Stimulated activated CD8-positive, alpha-beta memory T cell treated with anti-CD3 and anti-CD28 coated beads, Interleukin-4, amount 100 ng/mL, for 48 hours (primary cell): Measurements from ENCODE around the gene FGFRL1.
"Not testable (repeated sequence)": the region's sequence is repeated elsewhere in the genome, so short reads cannot be mapped to it uniquely, and the experiment has no call there.

ENCODE experiments used
- DNase-seq: peaks from one replicate; pipeline ENCODE4 v3.0.0-alpha.2; 2020

FGFRL1 gene

DNA sequence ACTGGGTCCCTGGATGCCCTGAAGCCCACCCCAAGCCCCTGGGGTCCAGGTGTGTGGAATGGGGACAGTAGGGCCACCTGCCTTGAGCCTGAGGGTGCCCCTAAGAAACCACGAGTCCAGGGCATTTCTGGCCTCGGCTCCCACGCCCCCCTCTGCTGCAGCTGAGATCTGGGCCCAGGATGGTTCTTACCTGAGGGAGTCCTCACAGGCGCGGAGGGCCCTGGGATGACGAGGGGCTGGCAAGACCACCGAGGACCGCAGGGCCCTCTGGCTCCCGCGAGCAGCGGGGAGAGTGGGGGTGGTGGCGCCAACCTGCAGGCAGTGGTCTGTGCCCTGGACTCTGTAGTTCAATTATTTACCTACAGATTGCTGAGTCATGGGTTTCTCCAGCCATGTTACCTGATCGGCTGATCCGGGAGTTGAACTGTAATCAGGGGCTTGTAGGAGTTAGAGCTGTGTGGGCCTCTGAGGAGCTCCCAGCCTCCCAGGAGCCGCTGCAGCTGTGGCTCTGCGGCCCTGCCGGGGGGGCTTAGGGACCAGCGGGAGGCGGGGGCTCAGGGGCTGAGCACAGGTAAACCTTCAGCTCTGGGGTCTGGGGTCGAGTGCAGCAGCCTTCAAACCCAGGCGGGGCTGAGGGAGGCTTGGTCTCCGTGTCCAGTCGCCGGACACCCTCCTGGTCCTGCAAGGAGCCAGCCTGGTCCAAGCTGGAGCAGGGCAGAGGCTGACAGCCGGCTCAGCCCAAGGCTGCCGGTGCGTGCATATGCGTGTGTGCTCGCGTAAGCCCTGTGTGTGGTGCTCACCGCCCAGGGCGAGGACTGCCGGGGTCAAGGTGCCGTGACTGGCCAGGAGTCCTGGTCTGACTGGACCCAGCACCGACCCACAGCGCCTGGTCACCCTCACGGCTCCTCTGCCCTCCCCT lies 18.1 kb upstream of the FGFRL1 start, which contains the start of gene SLC26A1:
SLC26A1 (minus strand) TSS at position 294 of the 919 bp plus-strand sequence. CDS start 1,701 bp downstream, outside the sequence.
- no peak for DNase-seq

DNA sequence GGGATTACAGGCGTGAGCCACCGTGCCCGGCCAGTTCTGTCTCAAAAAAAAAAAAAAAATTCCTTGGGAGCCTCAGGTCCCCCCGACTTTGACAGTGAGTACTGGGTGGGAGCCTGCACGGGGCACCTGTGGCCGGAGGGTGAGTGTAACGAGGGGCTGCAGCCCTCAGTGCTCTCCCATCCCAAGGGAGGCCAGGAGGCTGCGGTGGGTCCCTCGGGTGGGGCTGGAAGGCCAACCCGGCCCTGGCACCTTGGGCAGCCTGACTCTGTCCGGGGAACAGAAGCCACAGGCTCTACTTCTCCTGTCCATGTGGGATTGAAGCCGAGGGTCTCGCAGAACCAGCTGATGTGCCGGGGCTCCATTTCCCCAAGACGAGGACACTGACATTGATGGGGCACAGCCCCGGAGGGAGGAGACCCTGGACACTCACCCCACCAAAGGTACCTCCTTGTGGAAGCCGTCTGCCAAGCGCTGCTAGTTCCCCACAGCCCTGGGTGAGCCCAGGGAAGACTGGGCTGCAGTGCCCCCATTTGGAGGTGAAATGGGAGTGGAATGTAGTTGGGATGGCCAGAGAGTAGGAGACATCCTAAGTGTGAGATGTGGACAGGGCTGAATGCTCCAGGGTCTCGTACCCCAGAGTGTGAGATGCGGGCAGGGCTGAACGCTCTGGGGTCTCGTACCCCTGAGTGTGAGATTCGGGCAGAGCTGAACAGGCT lies 16.0 kb upstream of the FGFRL1 start:
- no peak for DNase-seq

DNA sequence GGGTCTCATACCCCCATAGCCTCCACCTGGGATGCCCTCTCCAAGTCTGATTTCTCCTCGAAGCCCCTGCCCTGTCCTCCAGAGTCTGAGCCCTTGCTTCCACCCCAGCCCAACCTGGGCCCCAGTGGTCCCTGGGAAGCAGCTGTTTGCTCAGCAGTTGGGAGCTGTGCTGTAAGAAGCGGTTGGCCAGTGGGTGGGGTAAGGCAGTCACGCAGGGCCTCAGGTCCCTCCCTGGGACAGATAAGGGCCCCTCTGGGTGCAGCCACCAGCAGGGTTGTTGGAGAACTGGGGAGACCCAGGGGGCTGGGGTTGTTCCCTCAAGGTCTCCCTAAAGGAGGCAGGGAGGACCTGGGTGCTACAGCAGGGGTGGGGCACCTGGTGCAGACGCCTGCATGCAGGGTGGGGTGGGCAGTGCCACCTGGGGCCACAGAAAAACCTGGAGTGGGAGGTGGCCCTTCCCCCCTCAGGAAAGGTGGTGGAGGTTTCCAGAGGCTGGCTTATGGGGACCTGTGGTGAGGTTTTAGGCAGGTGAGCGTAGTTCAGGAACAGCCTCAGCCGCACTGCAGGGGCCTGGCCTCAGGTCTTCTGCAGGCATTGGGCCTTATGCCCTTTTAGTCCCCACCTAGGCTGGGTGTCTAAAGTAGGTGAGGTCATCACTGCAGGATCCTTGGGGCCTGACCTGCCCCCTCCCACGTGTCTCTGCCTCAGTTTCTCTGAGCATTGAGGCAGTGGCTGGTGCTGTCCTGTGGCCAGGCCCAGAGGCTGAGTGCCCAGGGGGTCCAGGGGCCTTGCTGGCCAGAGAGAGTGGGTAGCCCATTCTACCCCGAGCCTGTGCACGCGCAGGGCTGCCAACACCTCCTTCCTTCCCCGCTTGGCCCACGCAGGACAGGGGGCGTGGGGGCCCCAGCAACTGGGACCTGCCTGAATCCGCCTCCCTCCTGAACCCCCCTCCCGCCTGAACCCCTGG lies 15.1 kb upstream of the FGFRL1 start:
- no peak for DNase-seq

DNA sequence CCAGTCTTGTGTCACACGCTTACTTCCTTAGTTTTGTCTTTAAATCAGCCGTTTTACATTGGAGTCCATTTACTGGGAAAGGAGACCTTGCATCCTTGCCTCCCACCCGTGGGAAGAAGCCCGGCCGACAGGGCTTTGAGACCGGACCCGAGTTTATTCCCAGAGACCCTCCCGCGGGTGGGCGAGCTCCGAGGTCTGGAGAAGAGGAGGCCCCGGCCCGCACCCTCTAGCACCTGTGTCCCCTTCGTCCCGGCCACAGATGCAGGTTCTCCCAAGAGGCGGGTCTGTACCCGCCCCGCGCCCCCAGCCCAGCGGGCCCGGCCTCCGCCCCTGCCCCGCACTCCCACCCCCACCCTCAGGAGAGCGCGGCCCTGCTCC lies 14.4 kb upstream of the FGFRL1 start:
- no peak for DNase-seq

DNA sequence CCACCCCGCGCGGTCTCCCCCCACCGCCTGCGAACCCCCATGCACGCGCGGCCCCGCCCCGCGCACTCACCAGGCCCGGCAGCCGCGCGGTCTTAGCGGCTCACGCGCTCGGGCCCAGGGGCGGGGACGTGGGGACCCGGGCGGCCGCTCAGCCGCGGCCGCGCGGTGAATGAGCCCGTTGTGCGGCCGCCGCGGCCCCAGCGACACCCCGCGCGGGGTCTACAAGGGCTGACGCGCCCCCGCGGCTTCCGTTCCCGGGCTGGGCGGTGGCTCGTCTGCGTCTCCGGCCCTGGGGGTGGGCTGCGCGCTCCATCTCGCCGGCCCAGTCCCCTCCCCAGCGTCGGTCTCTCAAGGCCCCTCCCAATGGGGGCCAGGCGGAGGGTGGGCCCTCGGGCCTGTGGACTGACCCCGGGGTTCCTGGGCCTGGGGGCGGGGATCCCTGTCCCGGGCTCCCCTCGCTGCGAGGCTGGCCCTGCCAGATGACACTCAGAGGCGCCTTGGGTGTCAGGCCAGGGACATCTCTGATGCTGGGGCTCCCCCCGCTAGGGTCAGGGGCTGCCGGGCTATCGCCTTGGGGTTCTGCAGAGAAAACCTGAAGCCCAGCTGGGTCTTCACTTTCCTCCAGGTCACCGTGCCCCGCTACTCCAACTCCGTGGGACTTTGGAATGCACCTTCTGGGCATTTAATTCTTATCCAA lies 13.9 kb upstream of the FGFRL1 start:
- no peak for DNase-seq

DNA sequence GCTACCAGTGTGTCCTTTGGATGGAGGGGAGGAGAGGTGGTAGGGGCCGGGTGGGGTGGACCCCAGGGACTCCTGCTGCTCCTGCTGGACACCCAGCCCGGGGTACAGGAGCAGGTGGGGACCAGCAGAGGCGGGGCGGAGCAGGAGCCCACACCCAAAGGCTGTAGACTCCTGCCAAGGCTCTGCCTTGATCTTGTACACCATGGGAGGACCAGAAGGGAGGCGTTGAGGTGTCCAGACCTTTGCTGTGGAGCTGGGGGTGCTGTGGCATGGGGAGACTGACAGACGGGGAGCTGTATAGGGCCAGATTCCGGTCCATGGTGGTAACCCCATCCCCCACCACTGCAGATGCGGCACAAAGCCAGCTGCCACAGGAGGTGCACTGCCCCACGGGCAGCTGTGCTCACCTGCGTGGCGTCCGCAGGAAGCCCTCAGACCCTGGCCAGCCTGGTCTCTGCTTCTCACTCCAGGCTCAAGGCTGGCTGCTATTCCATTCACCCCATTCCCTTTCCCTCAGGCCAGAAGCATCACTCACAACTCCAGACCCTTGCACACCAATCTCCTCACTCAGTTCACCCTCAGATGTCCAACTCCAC lies 13.2 kb upstream of the FGFRL1 start:
- DNase-seq, result no peak

DNA sequence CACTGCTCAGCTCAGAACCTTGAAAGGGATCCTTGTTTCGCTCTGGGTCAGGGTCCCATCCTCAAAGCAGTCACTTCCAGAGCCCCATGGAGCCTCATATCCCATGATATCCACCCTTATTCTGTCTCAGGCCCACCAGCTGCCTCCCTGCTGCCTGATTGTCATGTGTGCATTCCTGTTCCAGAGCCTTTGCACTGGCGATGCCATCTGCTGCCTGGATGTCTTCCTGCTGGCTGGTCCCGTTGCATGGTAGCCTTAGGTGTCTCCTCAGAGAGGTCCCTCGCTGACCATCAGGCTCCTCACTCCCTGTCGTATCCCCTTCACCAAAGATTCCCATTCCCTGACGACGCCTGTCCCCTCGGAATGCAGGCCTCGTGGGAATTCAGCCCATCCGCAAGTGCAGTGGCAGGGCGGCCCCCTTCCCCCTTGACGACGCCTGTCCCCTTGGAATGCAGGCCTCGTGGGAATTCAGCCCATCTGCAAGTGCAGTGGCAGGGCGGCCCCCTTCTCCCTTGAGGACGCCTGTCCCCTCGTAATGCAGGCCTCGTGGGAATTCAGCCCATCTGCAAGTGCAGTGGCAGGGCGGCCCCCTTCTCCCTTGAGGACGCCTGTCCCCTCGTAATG lies 12.1 kb upstream of the FGFRL1 start:
- not testable (repeated sequence) for DNase-seq

DNA sequence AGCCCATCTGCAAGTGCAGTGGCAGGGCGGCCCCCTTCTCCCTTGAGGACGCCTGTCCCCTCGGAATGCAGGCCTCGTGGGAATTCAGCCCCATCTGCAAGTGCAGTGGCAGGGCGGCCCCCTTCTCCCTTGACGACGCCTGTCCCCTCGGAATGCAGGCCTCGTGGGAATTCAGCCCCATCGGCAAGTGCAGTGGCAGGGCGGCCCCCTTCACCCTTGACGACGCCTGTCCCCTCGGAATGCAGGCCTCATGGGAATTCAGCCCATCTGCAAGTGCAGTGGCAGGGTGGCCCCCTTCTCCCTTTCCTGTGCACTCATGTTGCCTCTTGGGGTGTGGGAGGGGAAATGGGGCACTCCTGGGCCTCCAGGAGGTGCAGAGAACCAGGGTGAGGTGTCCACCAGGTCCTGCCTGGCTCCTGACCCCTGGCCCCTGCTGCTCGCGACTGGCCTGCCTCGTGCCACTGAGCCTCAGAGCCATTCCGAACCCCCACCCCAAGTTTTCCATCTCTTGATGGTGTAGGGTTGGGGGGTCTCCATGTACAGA lies 11.5 kb upstream of the FGFRL1 start:
- no peak for DNase-seq

DNA sequence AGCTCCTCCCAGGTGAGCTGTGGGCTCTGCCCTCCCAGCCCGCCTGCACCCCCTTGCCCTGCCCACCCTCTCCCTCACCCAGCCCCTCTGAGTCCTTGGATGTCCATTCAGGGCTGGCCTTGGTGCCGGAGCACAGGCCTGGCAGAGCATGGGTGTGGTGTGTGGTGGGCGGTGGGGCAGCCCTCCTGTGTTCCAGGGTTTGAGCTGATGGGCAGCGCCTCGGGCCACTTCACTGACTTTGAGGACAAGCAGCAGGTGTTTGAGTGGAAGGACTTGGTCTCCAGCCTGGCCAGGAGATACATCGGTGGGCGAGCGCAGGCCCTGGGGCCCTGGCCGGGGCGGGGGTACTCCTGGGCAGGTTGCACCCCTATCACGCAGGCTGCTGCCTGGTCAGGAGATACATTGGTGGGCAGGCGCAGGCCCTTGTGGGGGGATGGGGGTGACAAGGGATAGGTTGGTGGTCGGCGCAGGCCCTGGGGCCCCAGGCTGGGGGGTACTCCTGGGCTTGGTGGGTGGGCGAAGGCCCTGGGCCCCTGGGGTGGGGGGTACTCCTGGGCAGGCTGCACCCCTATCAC lies 10.7 kb upstream of the FGFRL1 start:
- no peak for DNase-seq

DNA sequence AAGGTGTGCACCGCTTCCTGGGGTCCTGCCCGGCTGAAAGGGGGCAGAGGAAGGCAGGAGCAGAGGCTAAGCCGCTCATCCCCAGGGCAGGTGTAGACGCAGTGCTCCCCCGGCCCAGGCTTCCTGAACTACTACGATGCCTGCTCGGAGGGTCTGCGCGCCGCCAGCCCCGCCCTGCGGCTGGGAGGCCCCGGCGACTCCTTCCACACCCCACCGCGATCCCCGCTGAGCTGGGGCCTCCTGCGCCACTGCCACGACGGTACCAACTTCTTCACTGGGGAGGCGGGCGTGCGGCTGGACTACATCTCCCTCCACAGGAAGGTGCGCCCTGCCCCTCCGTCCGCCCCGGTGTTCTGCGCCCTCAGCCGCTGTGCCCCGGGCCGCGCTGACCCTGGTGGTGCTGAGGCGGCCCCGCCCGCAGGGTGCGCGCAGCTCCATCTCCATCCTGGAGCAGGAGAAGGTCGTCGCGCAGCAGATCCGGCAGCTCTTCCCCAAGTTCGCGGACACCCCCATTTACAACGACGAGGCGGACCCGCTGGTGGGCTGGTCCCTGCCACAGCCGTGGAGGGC lies 9.8 kb upstream of the FGFRL1 start:
- DNase-seq, result no peak

DNA sequence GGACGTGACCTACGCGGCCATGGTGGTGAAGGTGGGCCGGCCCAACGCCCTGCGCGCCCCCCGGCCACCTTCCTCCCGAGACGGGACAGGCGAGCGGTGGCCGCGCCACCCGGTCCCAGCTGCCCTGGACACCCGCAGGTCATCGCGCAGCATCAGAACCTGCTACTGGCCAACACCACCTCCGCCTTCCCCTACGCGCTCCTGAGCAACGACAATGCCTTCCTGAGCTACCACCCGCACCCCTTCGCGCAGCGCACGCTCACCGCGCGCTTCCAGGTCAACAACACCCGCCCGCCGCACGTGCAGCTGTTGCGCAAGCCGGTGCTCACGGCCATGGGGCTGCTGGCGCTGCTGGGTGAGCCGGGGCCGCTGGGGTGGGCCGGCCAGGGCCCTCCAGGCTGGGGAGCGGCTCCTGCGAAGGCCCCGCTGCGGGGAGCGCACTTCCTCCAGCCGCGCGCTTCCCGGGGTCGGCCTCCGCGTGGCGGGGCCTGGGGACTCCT lies 9.2 kb upstream of the FGFRL1 start:
- DNase-seq, result no peak

DNA sequence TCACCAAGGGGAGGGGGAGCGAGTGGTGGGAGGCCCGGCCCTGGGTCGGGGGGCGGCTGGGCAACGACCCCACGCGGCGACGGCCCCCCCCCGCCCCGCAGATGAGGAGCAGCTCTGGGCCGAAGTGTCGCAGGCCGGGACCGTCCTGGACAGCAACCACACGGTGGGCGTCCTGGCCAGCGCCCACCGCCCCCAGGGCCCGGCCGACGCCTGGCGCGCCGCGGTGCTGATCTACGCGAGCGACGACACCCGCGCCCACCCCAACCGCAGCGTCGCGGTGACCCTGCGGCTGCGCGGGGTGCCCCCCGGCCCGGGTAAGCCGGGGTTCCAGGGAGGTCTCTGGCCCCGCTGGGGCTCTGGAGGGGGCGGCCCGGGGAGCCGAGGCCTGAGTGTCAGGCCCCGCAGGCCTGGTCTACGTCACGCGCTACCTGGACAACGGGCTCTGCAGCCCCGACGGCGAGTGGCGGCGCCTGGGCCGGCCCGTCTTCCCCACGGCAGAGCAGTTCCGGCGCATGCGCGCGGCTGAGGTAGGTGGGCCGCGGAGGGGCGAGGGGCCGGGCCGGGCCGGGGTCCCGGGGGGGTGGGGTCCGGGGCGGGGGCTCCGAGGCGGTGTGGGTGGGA lies 8.7 kb upstream of the FGFRL1 start:
- no peak for DNase-seq

DNA sequence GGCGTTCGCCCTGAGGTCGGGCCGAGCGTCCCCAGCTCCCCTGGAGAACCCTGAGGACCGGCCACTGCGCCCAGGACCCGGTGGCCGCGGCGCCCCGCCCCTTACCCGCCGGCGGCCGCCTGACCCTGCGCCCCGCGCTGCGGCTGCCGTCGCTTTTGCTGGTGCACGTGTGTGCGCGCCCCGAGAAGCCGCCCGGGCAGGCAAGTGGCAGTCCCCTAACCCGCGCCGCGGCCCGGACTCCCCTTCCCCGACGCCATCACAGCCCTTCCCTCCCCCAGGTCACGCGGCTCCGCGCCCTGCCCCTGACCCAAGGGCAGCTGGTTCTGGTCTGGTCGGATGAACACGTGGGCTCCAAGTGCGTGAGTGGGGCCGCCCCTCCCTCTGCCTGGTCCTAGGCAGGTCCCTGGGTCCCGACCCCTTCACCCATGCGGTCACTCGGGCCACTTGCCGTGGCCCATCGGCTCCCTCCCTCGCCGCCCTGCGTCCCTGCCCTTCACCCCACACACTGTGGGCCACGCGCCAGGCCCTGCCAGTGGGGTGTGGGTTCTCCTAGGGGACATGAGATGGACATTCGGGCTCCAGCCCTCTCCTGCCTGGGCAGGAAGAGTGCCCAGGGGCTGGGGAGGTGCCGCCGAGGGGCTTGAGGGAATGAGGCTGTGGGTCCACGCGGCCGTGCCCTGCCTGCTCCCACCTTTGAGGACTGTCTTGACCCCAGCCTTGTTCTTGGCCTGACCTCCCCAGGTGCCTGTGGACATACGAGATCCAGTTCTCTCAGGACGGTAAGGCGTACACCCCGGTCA lies 8.0 kb upstream of the FGFRL1 start:
- no peak for DNase-seq

DNA sequence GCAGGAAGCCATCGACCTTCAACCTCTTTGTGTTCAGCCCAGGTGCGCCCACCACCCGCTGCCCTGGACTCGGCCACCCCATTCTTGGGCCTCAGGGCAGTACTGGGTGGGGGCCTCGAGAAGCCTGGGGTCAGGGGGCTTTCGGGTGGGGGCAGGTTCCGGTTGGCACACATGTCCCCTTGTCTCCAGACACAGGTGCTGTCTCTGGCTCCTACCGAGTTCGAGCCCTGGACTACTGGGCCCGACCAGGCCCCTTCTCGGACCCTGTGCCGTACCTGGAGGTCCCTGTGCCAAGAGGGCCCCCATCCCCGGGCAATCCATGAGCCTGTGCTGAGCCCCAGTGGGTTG lies 7.4 kb upstream of the FGFRL1 start:
- DNase-seq, result no peak

DNA sequence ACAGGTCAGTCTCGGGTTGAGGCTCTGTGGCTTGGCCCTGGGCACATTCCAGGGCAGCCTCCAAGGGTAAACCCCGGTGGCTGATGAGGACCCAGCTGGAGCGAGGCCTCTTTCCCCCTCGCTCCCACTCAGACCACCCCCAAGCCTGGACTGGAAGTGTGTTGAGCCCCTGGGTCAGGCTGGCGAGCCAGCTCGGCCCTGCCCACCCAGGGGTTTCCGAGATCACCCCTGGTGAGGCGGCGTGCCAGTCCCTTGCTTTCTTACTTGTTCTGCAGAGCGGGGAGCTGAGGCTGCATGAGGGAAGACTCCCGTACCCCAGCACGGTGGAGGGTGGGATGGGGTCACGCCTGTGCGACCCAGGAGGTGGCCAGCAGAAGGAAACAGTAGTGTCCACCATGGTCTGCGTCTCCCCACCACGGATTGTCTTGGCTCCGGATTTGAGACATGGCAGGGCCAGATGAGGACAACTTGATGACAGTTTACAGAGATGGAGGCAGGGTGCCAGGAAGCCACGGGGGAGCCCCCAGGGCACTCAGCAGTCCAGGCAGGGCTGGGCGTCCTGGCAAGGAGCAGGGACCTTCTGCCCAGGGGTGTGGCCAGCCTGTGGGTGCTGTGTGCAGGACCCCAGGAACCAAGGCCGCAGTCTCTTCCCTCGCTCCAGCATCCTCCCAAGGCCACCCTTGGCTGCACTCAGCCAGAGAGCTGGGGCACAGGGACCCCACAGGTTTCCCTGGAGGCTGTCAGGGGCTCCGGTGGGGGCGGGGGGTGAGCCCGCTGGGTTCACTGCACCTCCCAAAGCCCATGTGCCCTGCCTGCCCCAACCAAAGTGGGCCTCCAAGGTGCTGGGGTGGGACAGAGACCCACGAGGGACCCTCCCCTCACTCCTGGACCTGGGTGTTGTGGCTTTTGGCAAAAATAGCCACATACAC lies 6.6 kb upstream of the FGFRL1 start:
- DNase-seq, result no peak

DNA sequence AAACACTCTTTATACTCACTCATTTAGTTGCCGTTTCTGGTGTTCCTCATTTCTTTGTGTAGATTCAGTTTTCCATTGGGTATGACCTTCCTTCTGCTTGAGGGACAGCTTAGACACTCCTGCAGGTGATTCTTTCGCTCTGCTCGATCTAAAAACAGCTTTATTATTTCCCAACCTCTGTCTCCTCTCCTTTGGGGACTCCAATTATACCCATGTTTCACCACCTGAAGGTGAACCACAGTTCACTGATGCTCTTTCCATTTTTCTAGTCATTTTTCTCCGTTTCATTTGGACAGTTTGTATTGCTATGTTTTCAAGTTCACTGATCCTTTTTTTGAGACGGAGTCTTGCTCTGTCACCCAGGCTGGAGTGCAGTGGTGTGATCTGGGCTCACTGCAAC lies 4.6 kb upstream of the FGFRL1 start:
- DNase-seq, result no peak

DNA sequence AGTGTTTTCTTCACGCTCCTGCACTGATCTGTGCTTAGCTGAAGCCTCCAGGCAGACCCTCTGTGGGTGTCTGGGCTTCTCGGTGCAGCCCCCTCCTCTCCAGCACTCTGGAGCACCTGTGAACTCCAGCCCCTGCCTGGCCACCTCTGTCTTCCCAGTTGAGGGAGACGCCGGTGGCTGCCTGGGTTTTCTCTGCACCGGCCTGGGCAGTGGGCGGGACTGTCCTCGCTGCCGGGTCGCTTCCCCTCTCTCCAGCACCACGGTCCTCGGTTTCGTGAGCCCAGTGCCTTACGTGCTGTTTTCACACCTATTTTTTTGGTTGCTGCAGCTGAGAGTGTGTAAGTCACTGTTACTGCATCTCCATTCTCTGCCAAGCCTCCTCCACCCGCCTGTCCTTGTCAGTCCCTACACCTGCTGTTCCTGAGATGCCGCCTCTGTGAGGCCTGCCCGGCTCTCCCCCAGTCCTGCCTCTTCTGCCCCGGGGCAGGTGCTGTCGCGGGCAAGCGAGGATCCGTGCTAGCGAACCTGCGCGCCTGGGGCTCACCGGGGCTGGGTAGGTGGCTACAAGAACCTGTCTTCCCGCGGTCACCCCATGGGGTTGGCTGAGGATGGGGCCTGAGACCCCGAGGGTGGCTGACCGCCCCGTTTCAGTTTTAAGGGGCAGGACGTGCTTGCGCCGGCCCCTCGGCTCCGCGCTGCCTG lies 2.4 kb upstream of the FGFRL1 start:
- peak; percentile 41 for DNase-seq
